ENCODE data around the gene CCDC12.
"Not testable (repeated sequence)": the region's sequence is repeated elsewhere in the genome, so short reads cannot be mapped to it uniquely, and the experiment has no call there.

Gene CCDC12

DNA sequence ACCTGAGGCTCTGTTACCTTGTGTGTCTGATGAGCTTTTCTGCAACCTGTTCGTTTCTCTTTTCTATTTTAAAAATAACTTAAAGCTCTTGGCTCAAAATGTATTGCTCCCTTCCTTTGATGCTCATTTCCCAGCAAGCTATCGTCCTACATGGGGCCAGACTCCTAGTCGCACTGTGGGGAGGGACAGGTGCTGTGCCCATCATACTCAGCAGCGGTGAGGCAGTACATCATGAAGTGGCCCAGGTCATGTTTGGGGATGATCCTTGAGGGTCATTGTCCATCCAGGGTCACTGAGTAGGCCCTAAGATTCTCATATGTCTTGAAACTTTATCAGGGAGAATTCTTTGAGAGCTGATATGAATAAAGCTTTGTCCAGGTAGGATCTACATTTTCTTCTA is 57.9 kb downstream of the CCDC12 start:
- no peak for DNase-seq

DNA sequence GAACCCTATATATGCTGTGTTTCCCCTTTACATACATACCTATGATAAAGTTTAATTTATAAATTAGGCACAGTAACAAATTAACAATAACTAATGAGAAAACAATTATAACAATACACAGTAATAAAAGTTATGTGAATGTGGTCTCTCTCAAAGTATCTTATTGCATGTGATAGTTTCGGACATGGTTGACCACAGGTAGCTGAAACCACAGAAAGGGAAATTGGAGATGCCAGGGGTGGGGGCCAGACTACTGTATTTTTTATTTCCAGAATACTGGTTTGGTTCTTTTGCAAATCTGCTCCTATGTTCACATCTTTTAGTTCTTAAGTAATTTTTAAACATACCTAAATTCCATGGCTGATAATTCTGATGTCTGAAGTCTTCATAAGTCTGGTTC is 58.3 kb downstream of the CCDC12 start:
- no peak for DNase-seq

DNA sequence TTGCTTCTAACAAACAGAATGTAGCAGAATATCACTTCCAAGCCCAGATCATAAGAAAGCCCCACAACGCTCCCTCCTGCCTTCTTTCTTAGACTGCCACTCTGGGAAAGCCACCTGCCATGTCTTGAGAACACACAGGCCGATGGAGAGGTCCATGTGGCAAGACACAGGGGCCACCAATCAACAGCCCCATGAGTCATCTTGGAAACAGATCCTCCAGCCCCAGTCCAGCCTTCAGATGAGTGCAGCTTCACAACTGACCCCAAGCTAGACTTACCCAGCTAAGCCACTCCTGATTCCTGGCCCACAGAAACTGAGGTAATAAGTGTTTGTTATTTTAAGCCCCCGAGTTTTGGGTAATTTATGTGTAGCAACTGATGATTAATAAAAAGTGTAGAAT is 59.3 kb downstream of the CCDC12 start:
- DNase-seq: no peak

GRCh38 chr3:46916799-46917198 is 59.7 kb downstream of the CCDC12 start:
- no peak for DNase-seq

DNA sequence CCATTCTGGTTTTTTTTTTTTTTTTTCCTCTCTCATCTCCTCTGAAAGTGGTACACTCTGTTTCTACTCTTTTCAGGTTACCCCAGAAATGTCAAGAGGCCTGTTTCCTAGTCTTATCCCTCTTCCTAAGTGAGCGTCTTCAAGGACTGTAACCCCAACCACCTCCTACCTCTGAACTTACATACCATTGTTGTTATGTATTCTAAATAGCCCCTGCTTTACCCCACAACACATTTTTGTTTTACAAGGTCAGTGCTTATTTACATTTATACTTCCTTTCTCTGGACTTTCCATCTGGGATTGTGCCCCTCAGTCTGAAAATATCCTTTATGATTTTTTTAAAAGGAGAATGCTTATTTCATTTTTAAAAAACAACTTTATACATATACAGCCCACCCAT is 60.3 kb downstream of the CCDC12 start:
- DNase-seq: no peak

GRCh38 chr3:46915297-46915822 is 61.2 kb downstream of the CCDC12 start:
- no peak for DNase-seq

DNA sequence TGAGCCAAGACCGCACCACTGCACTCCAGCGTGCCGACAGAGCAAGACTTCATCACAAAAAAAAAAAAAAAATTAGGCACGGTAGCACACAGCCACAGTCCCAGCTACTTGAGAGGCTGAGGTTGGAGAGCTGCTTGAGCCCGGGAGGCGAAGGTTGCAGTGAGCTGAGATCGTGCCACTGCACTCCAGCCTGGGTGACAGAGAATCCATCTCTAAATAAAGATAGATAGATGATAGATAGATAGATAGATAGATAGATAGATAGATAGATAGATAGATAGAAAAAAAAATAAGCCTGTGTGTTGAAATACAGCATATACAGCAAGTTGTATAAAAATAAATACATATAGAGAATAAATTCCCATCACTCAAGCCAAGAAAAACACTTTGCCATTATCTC is 61.7 kb downstream of the CCDC12 start:
- no peak for DNase-seq

DNA sequence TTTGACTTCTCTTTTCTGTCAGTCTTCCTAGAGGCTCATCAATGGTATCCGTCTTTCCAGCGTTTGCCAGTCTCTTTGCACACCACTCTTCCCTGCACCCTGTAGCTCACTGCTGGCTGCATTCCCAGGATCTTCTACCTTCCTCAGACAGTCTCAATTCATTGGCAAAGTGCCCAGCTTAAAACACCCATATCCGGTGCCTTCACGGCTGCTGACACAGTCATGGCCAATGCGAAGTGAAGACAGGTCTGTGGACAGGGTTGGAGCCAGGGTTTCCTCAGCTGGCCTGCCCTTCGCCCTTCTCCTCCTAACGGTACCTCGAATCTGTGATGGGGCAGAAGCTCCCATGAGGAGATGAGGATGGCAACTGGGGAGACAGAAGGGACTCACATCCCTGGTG is 62.9 kb downstream of the CCDC12 start:
- DNase-seq: peak; percentile 89

GRCh38 chr3:46912986-46913385 is 63.6 kb downstream of the CCDC12 start:
- no peak for DNase-seq

- not testable (repeated sequence) for DNase-seq
Observed at GRCh38 chr3:46910914-46911313, 65.6 kb downstream of the CCDC12 start.

DNA sequence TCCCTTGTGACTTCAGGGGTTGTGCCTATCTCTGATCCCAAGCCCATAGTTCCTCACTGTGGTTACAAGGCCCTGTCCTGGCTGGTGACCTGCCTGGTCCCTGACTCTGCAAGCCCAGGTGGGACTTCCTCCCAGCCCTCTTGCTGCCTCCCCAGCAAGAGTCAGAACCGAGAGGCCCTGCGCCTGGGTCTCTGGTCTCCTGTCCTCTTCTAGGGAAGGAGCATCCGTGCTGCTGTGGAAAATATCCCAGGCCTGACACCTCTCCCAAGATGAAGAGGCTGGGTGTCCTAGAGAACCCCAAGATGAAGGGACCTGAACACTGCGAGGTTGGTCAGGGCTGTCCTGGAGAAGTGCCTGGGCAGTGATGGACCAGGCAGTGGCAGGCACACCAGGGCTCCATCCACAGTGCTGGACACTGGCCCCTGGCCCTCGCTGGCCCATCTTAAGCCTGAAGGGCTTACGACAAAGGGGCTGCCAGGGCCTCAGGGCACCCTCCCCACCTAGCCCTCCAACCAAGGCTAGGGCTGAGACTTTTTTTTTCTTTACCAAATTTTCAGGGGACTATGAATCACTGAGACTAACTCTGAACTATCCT is 66.3 kb downstream of the CCDC12 start:
- DNase-seq: no peak

- DNase-seq: peak; percentile 70
Observed at GRCh38 chr3:46909535-46910161, 66.9 kb downstream of the CCDC12 start.

GRCh38 chr3:46908986-46909534 is 67.5 kb downstream of the CCDC12 start:
- no peak for DNase-seq

DNA sequence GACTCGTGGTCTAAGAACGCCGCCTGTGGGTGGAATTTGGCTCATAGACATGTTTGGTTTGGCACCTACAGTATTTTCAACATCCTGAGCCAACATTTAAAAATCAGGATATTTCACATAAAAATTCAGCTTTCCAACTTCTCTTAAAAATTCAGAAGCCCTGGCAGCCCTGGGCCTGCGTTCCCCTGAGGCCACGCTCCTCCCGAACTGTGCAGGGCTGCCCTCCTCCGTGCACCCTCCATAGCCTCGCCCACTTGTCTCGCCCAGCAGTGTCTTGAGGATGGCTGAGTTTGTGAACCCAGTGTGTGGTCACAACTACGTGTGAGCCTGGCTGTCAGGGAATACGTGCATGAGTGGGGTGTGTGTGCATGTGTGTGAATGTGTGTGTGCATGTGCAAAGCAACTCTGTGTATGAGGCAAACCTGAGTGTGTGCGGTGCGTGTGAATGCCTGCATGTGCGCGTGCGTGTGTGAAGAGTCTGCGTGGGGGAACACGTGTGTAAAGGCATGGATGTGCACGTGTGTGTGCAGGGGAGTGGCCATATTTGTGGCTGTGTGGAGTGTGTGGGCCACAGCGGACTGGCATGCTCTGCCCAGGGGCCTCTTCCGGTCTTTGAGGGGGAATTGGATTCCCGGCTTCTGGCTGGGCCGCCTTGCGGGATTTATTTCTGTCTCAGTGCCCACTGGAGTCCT is 68.1 kb downstream of the CCDC12 start:
- no peak for DNase-seq

- no peak for DNase-seq
Observed at GRCh38 chr3:46907960-46908293, 68.6 kb downstream of the CCDC12 start.

- DNase-seq: no peak
Observed at GRCh38 chr3:46907271-46907670, 69.3 kb downstream of the CCDC12 start.

DNA sequence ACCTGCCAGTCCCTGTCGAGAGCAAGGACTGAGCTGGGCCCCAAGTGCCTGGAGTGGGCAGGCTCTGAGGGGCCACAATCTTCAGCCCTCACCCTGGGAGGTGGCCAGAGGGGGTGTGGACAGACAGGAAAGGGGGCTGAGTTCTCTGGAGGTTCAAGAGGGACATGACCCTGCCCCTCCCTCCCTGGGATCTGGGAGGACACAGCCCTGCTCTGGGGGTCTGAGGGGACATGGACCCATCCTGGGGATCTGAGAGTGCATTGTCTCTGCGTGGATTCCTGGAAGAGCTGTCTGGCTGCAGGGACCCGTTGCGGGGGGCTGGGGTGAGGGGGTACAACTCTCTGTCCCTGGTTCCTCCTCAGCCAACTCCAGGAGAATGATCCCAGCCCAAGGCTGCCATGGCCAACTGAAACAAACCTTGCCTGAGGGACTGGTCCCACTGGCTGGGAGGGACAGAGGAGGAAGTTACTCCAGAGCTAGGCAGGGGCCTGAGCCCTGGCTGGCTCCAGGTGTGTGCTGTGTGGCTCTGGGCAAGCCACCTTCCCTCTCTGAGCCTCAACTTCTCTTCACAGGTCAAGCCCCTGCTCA is 70.0 kb downstream of the CCDC12 start:
- DNase-seq: no peak

- no peak for DNase-seq
Observed at GRCh38 chr3:46905661-46906451, 70.7 kb downstream of the CCDC12 start.

GRCh38 chr3:46905213-46905560 is 71.4 kb downstream of the CCDC12 start:
- DNase-seq: no peak

DNA sequence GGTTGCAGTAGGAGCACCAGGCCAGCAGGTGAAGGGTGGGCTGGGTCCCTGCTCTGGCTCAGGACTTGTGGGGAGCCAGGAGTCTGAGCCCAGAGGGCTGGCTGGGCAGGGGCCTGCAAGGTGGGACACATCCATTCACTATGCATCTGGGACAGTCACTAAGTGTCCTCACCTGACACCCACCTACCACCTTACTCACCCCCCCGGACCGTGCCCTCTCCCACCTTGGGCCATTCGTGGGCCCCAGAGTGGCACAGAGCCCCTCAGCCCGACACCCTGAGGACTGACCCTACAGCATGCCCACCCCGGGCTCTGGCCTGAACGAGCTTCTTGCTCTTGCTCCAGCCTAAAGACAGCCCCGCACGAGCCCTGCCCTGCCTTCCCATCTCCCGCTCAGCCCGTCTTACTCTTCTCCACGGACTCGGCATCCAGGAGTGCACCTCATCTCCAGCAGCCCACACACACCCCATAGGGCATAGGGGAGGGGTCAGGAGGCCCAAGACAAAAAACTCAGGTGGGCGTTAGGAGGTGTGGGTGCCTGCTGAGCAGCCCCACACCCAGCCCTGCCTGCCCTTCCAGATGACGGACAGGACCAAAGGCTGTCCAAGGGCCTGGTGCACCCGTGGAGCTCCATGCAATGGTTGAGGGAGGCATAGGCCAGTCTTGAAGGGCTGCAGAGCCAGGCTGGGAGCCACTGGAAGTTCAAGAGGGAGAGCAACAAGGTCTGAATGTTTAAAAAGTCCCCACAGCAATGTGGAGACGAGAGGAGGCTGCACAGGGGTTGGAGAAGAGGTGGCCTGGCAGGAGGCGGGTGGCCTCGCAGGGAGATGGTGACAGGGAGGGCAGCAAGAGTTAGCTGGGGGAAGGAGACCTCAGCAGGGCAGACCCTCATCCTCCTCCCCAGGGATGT is 72.0 kb downstream of the CCDC12 start:
- no peak for DNase-seq

DNA sequence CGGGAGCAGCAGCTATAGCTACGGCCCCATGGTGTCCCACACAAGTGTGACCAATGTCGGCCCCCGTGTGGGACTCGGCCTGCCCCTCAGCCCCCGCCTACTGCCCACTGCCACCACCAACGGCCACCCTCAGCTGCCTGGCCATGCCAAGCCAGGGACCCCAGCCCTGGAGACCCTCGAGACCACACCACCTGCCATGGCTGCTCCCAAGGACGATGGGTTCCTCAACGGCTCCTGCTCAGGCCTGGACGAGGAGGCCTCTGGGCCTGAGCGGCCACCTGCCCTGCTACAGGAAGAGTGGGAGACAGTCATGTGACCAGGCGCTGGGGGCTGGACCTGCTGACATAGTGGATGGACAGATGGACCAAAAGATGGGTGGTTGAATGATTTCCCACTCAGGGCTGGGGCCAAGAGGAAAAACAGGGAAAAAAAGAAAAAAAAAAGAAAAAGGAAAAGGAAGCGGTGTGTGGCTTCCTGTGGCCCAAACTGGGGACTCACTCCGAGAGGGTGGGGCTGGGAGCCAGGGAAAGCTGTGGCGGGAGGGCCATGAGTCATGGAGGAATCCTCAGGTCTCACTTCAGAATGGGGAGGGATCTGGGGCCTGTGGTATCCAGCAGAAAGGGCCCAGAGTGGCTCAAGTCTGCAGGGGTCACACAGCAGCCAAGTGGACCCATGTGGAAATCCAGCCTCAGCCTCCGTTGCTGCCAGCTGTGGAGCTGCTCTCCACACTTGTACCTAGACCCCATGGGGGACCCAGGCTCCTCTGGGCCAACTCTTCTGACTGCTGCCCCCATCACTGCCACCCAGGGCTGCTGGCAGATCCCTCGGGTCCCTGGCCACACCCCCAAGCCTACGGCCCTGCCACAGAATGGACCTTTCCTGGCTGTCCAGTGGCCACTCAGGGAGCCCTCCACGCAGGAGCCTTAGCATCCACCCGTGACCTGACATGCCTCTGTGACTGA is 72.9 kb downstream of the CCDC12 start:
- no peak for DNase-seq

Data from NCI-H345 (cell line).